HG02943 (cell line): ENCODE data around the gene TYR.
"Not testable (repeated sequence)": the region's sequence is repeated elsewhere in the genome, so short reads cannot be mapped to it uniquely, and the experiment has no call there.

Experiments used
- ATAC-seq: cut with Tn5 transposase; IDR thresholded peaks from one replicate; pipeline ENCODE4 v1.9.1; 2021; ENCODE audit warnings: mild to moderate bottlenecking, low read depth, moderate library complexity; ENCODE audit not compliant: unreplicated experiment

Gene TYR

DNA sequence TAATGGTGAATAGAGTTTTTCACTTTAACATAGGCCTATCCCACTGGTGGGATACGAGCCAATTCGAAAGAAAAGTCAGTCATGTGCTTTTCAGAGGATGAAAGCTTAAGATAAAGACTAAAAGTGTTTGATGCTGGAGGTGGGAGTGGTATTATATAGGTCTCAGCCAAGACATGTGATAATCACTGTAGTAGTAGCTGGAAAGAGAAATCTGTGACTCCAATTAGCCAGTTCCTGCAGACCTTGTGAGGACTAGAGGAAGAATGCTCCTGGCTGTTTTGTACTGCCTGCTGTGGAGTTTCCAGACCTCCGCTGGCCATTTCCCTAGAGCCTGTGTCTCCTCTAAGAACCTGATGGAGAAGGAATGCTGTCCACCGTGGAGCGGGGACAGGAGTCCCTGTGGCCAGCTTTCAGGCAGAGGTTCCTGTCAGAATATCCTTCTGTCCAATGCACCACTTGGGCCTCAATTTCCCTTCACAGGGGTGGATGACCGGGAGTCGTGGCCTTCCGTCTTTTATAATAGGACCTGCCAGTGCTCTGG, at the start of gene TYR:
Gene TYR, plus strand, starts transcription at position 185 of the 541 bp plus-strand sequence. Its CDS starts 79 bp downstream, at position 264.
- no peak for ATAC-seq

DNA sequence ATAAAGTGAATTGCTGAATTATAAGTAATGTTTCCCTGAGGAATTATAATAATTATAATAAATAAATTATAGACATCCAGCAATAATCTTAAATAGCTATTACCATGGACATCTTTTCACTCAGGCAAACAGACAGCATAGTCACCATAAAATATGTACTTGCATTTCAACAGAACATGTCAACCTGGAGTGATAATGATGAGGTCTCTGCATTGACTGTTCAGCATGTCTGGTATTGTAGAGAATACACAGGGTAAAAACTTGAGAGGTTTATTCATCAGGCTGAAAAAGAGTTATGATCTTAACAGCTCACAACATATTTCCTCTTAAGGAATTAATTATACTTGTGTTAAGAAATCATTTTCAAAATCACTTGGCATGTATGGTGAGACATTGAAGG, 41.1 kb upstream of the TYR start:
- ATAC-seq, result no peak

DNA sequence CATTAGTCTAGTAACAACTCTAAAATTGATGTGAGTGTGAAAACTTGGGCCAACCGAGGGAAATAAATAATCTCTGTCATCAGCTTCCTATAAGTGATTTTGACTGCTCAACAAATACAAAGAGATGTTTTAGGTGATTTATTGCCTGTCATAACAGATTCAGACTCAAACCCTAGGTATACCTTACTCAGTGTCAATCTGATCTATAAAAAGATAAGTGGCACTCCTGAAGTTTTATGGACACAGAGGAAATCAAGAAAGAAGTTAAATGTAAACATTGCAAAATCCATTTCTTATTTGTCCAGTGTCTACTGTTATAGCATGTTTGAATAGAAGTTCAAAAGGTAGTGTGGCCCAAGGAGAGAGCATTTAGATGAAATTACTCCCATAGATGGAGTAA, 30.4 kb upstream of the TYR start:
- no peak for ATAC-seq

DNA sequence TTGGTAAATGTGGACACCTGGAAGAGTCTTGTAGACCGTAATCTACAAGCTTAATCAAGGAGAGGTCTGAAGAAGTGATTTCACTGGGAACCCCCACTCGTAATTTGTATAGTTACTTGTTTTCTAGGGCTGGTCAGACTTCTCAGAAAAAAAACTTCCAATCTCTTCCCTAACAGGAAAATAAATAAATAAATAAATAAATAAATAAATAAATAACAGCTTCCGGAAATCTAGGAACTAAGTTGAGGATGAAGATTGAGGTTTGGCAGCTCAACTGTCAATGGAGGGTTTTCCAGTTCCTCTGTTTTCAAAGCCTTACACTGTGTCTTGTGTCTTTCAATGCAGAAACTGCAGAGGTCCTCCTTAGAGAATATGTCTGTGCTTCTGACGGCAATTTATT, 17.7 kb upstream of the TYR start:
- ATAC-seq, result no peak

DNA sequence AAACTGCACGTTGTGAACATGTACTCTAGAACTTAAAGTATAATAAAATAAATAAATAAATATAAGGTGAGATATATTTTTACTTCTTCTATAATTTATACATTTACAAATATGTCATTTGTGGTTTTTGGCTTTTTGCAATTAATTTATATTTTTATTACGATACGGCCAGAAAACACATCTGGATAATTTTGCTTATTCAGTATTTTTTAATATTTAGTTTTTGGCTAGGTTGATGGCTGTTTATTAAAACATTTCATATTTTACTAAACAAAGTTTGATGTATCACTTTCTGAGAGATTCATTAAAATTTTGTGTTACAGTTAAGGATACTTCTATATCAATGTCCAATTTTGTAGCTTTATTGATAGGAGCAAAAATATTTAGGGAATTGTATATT, 15.7 kb upstream of the TYR start:
- no peak for ATAC-seq

DNA sequence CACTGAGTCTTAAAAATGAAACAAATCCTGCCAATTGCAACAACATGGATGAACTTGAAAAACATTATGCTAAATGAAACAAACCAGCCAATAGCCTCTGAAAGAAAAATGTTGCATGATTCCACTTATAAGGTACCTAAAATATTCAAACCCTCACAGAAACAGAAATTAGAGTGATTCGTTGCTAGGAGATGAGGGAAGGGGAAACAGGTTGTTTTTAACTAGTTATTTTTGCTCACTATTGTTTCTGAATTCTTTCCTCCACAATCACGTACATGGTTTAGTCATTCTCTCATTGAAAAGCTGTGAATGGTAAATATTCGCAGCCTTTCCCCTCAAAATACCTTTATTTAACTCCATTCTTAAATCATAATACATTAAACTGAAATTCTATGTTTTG, 14.0 kb upstream of the TYR start:
- ATAC-seq, result no peak

DNA sequence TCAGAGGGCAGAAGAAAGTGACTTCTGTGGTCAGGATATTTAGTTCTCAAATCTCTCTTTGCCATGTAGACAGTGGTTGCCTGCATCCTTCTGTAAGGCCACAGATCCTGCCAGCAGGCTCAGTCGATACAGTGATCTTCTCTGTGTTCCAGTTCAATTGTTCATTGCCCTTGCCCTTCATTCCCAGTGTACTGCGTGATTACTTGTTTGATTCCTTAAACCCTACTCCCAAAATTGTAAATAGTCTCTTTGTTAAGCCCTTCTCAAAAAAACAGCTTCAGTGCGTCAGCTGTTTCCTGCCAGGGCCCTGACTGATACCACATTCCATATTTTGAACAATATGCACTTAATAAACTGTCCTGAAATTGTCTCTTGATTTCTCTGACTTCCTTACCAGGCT, 9.3 kb upstream of the TYR start:
- no peak for ATAC-seq

DNA sequence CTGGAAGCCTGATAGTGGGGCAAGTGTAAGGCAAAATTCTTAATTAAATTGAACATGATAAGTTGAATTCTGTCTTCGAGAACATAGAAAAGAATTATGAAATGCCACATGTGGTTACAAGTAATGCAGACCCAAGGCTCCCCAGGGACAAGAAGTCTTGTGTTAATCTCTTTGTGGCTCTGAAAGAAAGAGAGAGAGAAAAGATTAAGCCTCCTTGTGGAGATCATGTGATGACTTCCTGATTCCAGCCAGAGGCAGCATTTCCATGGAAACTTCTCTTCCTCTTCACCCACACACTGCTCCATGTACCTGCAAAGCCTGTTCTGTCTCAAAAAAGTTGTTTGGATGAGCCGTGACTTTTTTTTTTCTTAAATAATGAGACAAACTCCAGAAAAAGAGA, 1.9 kb upstream of the TYR start:
- ATAC-seq, result no peak

DNA sequence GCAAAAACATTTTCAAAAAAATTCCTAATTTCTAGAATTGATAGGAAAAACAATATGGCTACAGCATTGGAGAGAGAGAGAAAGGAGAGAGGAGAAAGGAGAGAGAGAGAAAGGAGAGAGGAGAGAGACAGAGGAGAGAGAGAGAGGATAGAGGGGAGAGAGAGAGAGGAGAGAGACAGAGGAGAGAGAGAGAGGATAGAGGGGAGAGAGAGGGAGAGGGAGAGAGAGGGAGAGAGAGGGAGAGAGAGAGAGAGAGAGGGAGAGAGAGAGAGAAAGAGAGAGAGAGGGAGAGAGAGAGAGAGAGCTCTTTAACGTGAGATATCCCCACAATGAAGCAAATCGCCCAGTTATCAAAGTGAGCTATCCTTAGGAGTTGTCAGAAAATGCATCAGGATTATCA, 737 bp upstream of the TYR start:
- no peak for ATAC-seq

DNA sequence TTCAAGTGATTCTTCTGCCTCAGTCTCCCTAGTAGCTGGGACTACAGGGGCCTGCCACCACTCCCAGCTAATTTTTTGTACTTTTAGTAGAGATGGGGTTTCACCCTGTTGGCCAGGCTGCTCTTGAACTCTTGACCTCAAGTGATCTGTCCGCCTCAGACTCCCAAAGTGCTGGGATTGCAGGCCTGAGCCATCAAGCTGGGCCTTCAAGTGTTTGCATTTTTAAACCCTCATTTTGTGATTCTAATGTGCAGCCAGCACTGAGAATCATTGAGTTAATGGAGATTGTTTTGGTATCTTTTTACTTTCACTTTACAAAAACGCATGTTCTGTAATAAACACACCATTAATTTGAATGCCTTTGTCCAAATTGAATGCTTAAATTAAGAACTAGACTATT, 3.4 kb downstream of the TYR start:
- no peak for ATAC-seq

DNA sequence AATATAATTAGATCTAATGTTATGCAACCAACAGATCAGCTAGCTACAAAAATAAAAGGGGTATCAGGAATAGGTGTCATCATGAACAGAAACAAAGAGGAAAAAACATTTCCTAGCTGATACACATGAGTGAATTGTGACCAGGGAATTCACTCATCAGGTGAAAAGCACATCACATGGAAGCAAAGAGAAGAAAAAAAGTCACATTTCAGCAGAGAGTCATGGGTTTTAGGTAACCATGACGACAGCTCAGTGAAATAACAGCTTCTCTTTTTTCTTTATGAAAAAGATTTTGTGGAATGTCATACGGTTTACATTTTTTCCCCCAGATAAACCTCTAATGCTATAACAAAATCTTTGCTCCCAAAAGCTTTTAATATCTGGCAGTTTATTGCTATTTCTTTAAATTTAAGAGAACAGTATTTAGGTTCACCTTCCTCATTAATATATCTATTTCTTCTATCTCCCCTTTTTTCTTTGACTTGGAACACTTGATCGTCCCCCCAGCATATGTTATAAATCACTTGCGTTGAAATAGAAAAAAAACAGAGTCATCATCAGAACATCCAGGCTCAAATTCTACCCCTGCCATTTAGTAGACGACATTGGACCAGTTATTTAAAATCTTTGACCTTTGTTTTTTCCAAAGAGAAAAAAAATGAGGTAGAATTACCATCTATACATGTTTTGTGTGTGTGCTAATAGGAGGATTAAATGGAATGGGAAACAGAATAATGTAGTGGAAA, 5.3 kb downstream of the TYR start:
- no peak for ATAC-seq

DNA sequence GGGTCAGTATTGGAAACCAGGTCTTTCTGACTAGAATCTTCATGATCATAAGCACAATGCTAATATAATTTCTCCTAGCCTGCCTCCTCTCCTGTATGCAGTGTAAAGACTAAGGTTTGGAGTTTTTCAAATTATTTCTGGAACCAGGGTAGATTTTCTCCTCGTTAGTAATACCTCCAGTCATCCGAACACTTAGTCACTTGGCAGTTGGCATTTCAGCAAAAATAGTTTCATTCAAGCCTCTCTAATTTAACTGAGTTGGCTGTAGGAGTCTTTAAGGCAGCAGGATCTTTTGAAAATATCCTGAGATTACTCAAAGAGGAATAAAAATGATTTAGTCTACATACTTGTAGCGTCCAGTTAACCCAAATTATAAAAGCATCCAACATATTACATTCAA, 6.3 kb downstream of the TYR start:
- ATAC-seq, result no peak

DNA sequence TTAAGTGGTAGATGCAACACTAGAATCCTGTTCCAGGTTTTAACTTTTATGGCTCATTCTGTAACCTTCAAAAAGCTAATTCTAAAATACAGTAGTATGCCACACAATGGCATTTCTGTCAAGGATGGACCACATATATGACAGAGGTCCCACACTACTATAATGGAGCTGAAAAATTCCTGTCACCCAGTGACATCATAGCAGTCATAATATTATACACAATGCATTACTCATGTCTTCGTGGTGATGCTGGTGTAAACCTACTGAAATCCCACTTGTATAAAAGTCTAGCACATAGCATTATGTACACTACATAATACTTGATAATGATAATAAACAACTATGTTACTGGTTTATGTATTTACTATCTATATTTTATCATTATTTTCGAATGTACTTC, 12.1 kb downstream of the TYR start:
- no peak for ATAC-seq

DNA sequence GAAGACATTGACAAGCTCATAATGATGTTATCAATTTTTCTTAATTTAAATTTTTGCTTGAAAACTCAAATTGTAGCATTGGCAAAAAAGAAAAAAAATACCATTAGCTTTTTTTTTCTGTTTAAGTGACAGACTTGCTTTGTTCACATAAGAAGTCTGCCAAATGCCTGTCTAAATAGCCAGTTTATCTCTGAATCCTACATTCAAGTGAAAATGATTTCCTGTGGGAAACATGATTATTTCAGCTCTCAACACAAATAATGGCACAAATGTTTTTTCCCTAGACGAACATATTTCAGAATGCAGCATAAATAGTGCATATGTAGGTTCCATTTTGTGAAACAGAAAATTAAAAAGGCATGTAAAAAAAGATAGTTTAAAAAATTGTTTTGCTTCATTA, 23.5 kb downstream of the TYR start:
- no peak for ATAC-seq

DNA sequence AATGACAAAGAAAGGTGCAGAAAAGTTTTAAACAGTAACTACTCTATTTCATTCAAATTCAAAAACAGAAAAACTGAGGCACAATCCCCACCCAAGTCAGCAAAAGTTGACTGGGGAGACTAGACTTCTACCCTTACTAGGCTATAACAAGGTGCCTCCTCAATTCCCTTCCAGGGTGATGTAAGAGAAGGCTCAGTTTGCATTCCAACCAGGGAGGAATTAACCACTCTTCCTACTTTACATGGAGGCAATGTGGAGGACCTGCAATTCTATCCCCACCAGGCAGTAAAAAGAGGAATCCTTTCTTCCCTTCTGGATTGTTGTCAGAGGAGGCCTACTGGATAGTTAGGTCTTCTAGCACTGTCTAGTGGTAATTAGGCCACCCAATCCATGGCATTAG, 26.1 kb downstream of the TYR start:
- ATAC-seq, result no peak

DNA sequence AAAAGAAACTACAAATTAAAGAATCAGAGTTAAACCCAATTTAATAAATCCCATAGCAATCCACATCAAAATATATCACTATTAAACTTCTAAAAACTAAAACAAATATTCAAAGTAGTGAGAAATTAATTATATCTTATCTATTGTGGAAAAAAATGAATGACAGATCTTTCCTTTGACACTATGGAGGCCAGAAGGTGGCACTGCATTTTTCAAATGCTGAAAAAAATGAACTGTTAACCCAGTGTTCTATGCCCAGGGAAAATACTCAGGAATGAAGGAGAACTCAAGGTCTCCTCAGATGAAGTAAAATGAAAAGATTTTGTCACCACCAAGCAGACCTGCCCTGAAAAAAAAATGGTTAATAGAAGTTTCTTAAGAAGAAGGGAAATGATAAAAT, 27.7 kb downstream of the TYR start:
- ATAC-seq, result no peak

DNA sequence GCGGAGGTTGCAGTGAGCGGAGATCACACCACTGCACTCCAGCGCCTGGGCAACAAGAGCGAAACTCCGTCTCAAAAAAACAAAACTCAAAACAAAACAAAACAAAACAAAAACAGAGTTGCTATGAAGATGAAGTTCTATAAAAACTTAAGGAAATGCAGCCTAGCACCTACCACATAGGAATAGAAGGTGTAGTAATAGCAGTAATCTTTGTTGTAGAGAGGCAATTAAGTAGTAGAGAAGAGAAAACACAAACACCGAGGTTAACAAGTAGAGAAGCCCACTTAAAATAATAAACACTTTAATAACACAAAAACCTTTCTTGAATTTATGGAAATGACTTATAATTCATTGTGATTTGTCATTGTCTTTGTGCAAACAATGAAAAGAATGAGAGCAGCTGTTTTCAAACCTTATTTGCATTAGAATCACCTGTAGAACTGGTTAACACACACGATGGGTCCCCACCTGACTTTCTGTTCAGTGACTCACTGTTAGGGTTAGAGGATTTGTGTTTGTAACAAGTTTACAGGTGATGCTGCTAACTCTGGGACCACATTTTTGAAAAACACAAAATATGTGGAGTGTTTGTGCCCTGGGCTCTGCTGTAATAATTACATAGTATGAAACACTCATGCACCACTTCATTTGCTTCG, 43.1 kb downstream of the TYR start:
- no peak for ATAC-seq

DNA sequence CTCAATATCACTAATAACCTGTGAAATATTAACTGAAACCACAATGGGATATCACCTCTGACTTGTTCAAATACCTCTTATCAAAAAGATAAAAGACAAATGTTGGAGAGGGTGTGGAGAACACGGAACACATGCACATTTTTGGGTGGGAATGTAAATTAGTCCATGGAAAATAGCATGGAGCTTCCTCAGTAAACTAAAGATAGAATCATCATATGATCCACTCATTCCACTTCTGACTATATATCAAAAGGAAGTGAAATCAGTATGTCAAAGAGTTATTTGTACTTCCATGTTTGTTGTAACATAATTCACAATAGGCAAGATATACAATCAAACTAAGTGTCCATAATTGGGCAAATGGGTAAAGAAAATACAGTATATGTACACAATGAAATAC, 57.4 kb downstream of the TYR start:
- no peak for ATAC-seq

DNA sequence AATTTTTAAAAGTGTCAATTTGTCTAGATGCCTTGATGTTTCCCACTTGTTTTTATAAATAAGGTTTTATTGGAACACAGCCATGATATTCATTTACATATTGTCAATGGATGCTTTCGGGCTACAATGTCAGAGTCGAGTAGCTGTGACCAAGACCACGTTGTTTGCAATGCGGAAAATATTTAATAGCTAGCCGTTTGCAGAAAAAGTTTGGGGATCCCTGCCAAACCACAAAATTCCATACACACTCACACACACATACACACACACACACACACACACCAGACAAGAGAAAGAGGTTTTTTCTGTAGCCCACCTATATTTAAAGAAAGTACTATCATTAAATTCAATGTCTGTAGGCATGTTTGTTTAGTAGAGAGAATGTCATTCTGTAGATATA, 58.3 kb downstream of the TYR start:
- ATAC-seq, result no peak

DNA sequence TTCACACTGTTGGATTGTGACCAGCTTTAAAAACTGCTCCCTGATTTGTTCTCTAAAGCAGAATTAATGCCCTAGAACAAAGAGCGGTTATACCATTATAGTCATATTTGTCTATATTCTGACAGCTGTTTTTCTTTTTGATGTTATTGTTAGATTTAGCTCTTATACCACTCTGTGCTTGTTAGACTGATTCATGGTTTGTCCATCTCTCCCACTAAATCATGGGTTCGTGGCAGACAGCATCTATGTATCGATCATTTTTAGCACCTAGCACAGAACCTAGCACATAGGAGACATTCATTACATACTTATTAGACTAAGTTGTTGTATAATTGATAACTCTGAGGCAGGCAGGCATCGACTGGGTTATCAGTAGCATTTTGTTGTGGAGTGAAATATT, 69.3 kb downstream of the TYR start:
- not testable (repeated sequence) for ATAC-seq

DNA sequence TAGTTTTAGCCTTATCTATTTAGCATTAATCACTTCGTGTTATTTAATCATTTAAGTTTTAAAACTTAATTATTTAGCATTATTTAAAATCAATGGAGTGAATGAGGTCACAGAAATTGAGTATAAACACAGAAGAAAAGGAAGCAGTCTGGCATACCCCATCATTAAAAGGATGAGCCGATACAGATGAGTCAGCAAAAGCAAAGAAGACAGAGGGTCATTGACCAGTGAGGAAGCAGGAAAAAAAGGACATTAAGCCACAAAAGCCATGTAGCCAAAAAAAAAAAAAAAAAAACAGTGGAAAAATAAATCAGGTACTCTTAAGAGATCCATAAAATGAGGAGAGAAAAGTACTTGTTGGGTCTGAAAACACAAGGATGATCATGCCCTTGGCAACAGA, 71.5 kb downstream of the TYR start:
- ATAC-seq, result no peak

DNA sequence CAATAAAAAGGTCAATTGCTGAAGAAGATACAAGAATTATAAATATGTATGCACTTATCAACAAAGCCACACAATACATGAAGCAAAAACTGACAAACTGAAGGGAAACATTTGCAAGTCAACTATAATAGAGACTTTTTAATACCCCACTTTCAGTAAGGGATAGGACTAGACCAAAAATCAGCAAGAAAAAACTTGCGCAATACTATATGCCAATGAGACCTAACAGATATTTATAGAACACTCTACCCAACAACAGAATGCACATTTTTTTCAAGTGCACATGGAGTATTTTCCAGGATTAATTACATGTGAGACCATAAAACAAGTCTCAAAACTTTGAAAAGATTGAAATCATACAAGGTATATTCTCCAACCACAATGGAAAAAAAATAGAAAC, 83.8 kb downstream of the TYR start:
- not testable (repeated sequence) for ATAC-seq
